Stimulated activated CD8-positive, alpha-beta memory T cell treated with anti-CD3 and anti-CD28 coated beads, Interleukin-15, amount 100 ng/mL, for 48 hours (primary cell): ENCODE data around the gene KBTBD2.
"Not testable (repeated sequence)": the region's sequence is repeated elsewhere in the genome, so short reads cannot be mapped to it uniquely, and the experiment has no call there.

Source experiments
- DNase-seq, 2 donors: peaks; one replicate each; pipeline ENCODE4 v3.0.0-alpha.2; 2020; ENCODE audit warnings: low read depth in 2 of 2

The KBTBD2 gene

GRCh38 chr7:32891043-32891799, at the start of gene KBTBD2:
Gene KBTBD2, minus strand, starts transcription at chr7:32891760. Its CDS starts 12,156 bp downstream, at chr7:32879604.
- peak; percentile 75 for DNase-seq

DNA sequence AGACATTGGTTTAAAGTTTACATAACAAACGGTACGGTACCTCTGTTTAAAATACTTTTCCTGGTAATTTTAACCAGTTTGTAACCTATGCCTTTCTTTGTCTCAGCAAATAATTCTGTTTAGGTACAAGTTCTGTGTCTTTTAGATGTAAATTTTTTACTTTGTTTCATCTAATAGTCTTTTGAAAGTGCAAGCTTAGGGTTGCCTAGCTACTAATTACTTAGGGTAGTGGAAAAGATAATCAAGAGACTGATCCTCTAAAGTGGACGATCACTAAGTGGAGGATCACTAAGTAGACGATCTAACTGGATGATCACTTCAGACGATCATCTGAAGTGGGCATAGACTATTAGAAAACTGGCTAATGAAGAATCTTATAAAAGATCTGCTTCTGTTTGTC, 49.6 kb upstream of the KBTBD2 start:
- DNase-seq: no peak

DNA sequence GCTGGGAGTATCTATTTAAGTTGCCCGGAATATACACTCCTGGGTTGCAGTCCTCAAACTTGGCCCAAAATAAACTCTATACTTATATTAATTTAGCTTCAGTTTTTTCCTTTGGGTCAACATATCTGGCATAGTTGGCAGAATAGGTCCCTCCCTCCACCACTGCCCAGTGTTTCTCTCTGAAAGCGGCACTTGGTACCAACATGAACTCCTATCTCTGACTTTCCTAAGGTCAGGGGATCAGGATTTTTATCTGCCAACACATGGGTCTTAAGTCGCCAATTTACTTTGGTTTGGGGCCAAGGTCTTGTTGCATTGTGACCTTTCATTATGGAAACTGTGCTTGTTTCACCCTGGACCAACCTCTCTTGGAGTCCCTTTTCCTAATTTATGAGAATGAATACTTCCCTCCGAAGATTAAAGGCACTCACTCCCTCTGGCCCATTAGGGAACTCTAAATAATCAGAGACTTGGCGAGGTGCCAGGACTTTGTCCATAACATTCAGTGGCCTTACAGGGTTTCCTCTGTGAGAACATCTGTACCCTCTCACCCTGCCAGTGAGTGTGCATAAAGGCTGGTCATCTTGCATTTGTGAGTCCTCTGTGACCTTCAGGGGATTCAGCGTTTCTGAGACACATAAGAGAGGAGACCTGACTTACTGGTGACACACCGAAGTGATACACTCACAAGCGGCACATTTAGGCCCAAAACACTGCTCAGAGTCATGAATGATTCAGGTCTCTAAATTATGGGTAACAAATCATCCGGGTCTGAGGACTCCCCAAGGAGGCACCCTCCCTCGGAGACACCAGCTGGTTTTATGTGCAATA, 46.0 kb upstream of the KBTBD2 start:
- no peak for DNase-seq

- no peak for DNase-seq
Measured at GRCh38 chr7:32936689-32937088, 45.1 kb upstream of the KBTBD2 start.

DNA sequence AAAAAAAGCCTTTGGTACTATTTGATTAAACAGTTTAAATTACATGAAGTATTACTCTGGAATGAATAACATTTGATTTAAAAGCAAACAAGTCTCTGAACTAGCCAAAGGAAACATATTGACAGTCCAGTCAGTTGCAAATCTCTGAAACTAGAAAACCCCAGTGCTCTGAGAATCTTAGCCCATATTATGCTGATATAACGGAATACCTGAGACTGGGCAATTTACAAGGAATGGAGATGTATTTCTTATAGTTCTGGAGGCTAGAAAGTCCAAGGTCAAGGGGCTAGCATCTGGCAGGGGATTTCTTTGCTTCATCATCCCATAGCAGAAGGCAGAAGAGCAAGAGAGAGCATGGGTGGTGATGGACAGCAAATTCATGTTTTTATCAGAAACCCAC, 44.0 kb upstream of the KBTBD2 start:
- DNase-seq: no peak

GRCh38 chr7:32930378-32930777, 38.8 kb upstream of the KBTBD2 start:
- no peak for DNase-seq

DNA sequence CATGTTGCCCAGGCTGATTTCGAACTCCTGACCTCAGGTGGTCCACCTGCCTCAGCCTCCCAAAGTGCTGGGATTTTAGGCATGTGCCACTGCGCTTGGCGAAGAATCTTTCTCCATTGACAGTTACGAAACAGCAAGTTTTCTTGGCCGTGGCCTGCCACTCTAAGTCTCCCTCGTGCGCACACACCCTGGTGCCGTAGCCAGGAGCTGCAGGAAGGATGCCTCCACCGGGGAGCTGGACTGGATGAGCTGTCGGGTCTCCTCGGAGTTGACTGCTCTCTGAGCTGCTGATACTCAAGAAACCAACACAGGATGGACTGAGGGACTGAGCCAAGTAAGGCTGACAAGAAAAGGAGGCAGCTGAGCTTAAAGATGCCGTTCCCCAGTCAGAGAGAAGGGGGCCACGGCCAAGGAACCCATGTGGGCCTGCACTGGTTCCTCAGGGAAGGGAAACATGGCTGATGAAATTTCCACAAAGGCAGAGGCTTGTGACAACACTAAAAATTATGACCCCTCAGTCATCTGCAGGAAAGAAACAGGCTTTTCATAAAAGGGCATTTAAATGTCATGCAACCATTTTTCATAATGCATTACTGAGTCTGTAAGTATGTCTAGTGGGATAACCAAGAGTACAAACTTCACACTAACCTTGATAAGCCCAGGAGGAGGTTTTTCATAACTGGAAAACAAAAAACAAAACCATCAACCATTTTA, 38.0 kb upstream of the KBTBD2 start:
- DNase-seq: no peak

DNA sequence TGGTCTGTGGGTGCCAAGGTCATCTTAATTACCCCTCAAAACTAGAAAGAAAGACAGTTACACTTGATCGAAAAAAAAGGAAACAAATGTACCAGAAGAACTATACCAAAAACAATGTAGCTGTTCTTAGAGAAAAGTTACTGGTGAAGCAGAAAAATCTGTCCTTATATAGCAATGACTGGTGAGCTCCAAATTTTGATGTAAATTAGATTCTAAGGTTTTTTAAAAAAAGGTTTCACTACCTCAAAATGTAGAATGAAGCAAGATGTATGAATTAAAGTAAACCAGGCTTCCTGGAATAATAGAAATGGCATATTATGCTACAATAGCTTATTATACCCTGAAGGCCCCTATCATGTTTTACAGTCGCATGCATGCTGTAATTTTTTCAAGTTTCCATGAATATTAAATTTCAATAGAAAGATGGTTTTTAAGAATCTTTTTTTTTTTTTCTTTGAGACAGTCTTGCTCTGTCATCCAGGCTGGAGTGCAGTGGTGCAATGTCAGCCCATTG, 37.3 kb upstream of the KBTBD2 start:
- no peak for DNase-seq

DNA sequence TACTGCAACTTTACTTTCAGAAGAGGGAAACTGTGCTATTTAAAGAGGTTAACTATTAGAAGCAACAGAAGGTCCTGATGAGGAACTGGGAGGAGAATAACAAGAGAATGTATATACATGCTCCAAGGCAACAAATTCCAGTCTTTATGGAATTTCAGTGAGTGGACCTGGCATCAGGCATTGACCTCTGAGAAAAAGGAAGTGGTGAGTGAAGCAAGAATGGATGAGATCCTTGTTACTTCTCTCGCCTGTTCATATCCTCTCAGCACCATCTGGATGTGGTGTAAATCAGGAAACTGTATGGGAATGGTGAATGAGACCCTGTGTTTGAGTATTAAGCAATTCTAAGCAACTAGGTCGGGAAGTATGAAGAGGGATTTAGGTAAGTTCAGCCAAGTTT, 30.3 kb upstream of the KBTBD2 start:
- no peak for DNase-seq

DNA sequence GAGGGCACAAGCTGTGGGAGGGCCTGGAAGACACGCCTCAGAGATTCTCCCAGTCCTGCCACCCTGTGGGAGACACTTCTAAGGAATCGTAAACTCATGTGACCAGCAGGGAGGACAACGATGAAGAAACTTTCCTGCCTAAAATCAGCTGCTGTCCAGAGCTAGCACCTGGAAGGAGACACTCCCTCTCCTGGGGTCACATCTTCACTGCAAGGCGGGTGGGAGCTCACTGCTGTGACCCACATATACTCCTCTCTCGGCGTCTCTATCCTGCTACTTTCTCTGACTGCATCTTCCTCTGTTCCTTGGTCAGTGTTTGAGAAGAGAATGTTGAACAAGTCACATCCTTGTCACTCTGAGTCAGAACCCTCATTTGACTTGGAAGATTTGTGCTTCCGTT, 25.4 kb upstream of the KBTBD2 start:
- DNase-seq: not testable (repeated sequence)

DNA sequence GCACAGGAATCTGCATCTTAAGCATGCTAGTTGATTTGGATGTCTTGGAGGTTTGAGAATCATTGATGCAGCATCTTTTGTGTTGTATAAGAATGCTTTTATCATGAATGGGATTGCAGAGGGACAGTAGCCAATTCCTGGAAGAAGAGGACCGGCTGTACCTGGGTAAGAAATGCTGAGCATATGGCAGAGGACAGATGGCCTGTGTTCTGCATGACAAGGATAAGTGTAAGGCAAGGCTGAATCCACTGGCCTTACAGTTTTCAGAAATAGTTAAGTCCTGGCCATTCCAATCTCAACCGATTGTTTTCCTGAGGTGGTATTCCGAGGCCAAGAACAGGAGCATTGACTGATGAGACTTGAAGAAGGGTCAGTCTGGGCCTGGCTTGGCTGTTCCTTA, 24.4 kb upstream of the KBTBD2 start:
- DNase-seq: no peak

GRCh38 chr7:32915041-32915536, 23.5 kb upstream of the KBTBD2 start:
- no peak for DNase-seq

DNA sequence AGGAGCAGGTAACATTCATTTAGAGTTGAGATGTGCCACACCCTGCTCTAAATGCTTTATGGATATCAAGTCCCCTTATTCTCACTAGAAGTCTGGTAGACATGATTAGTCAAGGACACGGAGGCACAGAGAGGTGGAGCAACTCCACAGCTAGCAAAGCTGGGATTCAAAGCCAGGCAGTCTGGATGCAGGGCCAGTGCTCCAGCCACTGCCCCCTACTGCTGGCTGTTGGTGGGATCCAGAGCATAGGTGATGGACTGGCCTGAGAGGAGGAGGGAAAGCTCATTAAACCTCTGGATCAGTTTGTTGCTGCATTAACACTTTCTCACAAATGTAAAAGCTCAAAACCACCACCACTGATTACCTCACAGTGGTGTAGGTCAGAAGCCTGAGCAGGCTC, 22.6 kb upstream of the KBTBD2 start:
- DNase-seq: no peak

GRCh38 chr7:32910195-32910594, 18.6 kb upstream of the KBTBD2 start:
- no peak for DNase-seq

GRCh38 chr7:32905175-32905662, 13.7 kb upstream of the KBTBD2 start:
- peak; percentile 67 to 69 for DNase-seq

DNA sequence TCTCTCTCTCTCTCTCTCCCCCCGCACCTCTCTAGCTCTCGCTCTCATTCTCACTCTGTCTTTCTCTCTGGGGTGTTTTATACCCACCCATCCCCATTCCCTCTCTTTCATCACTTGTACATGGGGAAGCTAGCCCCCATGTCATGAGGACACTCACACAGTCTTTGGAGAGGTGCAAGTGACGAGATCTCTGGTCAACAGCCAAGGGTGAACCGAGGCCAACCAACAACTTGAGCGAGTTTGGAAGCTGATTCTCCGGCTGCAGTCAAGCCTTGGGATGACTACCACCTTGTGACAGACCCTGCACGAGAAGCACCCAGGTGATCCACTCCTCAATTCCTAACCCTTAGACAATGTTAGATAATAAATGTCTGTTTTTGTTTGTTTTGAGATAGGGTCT, 10.1 kb upstream of the KBTBD2 start:
- DNase-seq: no peak

GRCh38 chr7:32900433-32900995, 9.0 kb upstream of the KBTBD2 start:
- no peak for DNase-seq

DNA sequence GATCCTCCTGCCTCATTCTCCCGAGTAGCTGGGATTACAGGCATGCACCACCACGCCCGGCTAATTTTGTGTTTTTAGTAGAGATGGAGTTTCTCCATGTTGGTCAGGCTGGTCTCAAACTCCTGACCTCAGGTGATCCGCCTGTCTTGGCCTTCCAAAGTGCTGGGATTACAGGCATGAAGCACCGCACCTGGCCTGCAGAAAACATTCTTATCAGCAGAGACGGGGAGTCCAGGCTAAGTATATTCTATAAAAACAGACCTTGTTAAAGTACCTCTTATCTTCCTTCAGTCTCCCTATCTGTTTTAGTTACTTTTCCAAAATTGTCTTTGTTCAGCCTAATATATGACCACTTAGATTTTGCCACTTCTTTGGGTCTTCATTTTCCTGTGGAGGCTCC, 5.8 kb upstream of the KBTBD2 start:
- not testable (repeated sequence) for DNase-seq

DNA sequence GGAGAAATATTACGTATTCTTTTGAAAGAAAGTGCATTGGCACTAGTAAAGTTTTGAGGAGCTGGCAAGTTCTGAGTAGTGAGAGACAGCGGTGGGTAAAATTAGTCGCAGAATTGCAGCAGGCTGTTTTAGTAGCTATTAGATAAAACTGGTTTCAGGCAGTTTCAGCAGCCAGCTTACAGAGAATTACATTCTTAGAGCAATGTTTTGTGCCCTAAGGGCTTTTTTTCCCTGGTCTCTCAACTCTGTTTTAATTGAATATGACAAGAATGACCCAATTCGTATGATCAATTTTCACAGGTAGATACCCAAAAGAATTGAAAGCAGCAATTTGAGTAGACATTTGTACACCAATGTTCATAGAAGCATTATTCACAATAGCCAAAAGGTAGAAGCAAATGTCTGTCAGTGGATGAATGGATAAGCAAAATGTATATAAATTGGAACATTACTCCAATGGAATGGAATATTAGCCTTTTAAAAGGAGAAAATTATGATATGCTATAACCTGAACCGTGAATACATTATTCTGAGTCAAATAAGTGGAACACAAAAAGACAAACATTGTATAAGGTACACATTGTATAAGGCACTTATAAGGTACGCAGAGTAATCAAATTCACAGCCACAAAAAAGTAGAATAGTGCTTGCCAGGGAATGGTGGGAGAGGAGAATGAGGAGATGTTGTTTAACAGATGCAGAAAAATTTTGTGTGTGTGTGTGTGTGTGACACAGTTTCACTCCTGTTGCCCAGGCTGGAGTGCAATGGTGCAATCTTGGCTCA, 5.2 kb upstream of the KBTBD2 start:
- DNase-seq: no peak

- no peak for DNase-seq
Measured at GRCh38 chr7:32894171-32894570, 2.6 kb upstream of the KBTBD2 start.

DNA sequence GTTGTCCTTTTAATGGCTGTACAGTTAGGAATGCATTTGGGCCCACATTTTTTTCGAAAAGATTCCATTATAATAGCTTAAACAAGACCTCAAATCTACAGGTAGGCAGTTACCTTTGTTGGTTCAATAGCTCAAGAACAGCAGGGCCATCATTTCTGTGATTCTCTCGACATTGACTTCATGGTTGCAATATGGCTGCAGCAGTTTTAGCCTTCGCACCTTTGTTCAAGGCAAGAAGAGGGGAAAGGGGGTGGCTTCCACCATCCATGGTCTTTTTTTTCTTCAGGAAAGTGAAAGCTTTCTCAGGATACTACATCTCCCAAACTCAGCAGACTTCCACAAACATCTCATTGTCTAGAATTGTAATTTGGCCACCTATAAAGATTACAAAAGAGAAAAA, 2.2 kb upstream of the KBTBD2 start:
- no peak for DNase-seq
